Peyer's patch (tissue), 4 donors: ENCODE measurements around the gene CCDC3.

Experiments used
- CTCF ChIP-seq, 6 experiments: fragments of 450-650 bp in 4 of 6; fragments of 200-600 bp in 2 of 6; sonication (generic) in 1 of 6; IDR thresholded peaks; one replicate each; pipeline ENCODE4 v1.5.1; 2017 to 2019; ENCODE audit warnings: antibody characterized with exemption in 6 of 6, mild to moderate bottlenecking in 3 of 6, moderate library complexity in 1 of 6
- POLR2A ChIP-seq, 2 donors: fragments of 450-650 bp; IDR thresholded peaks; one replicate each; pipeline ENCODE4 v1.5.1; 2017; ENCODE audit warnings: antibody characterized with exemption in 2 of 2, mild to moderate bottlenecking in 2 of 2, moderate library complexity in 2 of 2

DNA sequence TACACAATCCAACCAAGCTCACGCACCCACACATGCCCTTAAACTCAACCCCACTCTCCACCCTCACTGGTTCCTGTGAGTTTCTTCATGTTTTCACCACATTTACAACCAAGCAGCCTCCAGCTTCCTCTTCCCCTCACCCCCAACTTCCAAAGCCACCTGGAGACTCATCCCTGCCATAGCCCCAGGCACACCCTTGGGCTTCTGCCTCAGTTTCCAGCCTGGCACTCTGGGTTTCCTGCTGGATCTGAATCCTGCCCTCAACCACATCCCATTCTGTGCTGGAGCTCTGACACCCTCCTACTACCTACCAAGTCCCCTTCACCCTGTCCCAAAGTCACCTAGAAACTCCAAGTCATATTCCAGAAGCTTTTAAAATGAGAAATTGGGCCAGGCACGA lies 29.4 kb downstream of the CCDC3 start:
- no peak for TF ChIP-seq CTCF (IDR thresholded peaks at IDR 0.05)
- no peak for TF ChIP-seq POLR2A (IDR thresholded peaks at IDR 0.05)
